ENCODE data around the gene NR2F1-AS1.
"Not testable (repeated sequence)": the region's sequence is repeated elsewhere in the genome, so short reads cannot be mapped to it uniquely, and the experiment has no call there.

NR2F1-AS1 gene

GRCh38 chr5:93407454-93407853, 173.6 kb downstream of the NR2F1-AS1 start:
- H3K9me3 Mint-ChIP-seq, result no peaks in the 10 kb centered on the region
- no peak overlapping the region for H3K27ac Mint-ChIP-seq
- H3K4me1 Mint-ChIP-seq, result no peaks in the 10 kb centered on the region
- H3K27me3 Mint-ChIP-seq, result peaks cover 1% of the 10 kb centered on the region
- H3K4me3 Mint-ChIP-seq, result no peak overlapping the region
- DNase-seq (ENCODE audit: low spot score in 2 of 2), result no peak
- no peak for ATAC-seq (ENCODE audit: low read depth)
- H3K36me3 Mint-ChIP-seq, result no peaks in the 10 kb centered on the region

GRCh38 chr5:93406971-93407401, 174.0 kb downstream of the NR2F1-AS1 start:
- no peak for ATAC-seq (ENCODE audit: low read depth)
- Mint-ChIP-seq H3K4me1 (no peaks in the 10 kb centered on the region), H3K36me3 (no peaks in the 10 kb centered on the region), H3K27me3 (peaks cover 1% of the 10 kb centered on the region), H3K4me3 (no peak overlapping the region), H3K27ac (no peak overlapping the region), H3K9me3 (no peaks in the 10 kb centered on the region)
- no peak for DNase-seq (ENCODE audit: low spot score in 2 of 2)

GRCh38 chr5:93404246-93404645, 176.8 kb downstream of the NR2F1-AS1 start:
- Mint-ChIP-seq H3K9me3 (no peaks in the 10 kb centered on the region), H3K27me3 (peaks cover 1% of the 10 kb centered on the region), H3K4me3 (no peak overlapping the region), H3K4me1 (no peaks in the 10 kb centered on the region), H3K27ac (no peak overlapping the region), H3K36me3 (no peaks in the 10 kb centered on the region)
- ATAC-seq (ENCODE audit: low read depth) (no peak), DNase-seq (ENCODE audit: low spot score in 2 of 2) (no peak)

- Mint-ChIP-seq H3K9me3 (no peaks in the 10 kb centered on the region), H3K27ac (no peak overlapping the region), H3K4me1 (no peaks in the 10 kb centered on the region), H3K4me3 (no peak overlapping the region), H3K36me3 (no peaks in the 10 kb centered on the region), H3K27me3 (peaks cover 1% of the 10 kb centered on the region)
- DNase-seq (ENCODE audit: low spot score in 2 of 2), result no peak
- no peak for ATAC-seq (ENCODE audit: low read depth)
These were observed 177.7 kb downstream of the NR2F1-AS1 start for GRCh38 chr5:93403141-93403928.

- Mint-ChIP-seq H3K27me3 (no peaks in the 10 kb centered on the region), H3K4me3 (no peak overlapping the region), H3K27ac (no peak overlapping the region), H3K4me1 (no peaks in the 10 kb centered on the region), H3K9me3 (peaks cover 5% of the 10 kb centered on the region), H3K36me3 (no peaks in the 10 kb centered on the region)
- ATAC-seq (ENCODE audit: low read depth), result no peak
- DNase-seq (ENCODE audit: low spot score in 2 of 2), result no peak
These were observed 178.6 kb downstream of the NR2F1-AS1 start for GRCh38 chr5:93402451-93402850.

- DNase-seq (ENCODE audit: low spot score in 2 of 2) (no peak), ATAC-seq (ENCODE audit: low read depth) (no peak)
- Mint-ChIP-seq H3K36me3 (no peaks in the 10 kb centered on the region), H3K27ac (no peak overlapping the region), H3K27me3 (no peaks in the 10 kb centered on the region), H3K4me1 (no peaks in the 10 kb centered on the region), H3K4me3 (no peak overlapping the region), H3K9me3 (peaks cover 5% of the 10 kb centered on the region)
These were observed 179.3 kb downstream of the NR2F1-AS1 start for GRCh38 chr5:93401634-93402213.

- Mint-ChIP-seq H3K36me3 (no peaks in the 10 kb centered on the region), H3K4me1 (no peaks in the 10 kb centered on the region), H3K4me3 (no peak overlapping the region), H3K9me3 (peaks cover 5% of the 10 kb centered on the region), H3K27ac (no peak overlapping the region), H3K27me3 (no peaks in the 10 kb centered on the region)
- no peak for DNase-seq (ENCODE audit: low spot score in 2 of 2)
- ATAC-seq (ENCODE audit: low read depth), result no peak
These were observed 181.3 kb downstream of the NR2F1-AS1 start for GRCh38 chr5:93399675-93400074.

GRCh38 chr5:93395971-93396379, 185.0 kb downstream of the NR2F1-AS1 start:
- Mint-ChIP-seq H3K27me3 (no peaks in the 10 kb centered on the region), H3K4me3 (no peak overlapping the region), H3K36me3 (no peaks in the 10 kb centered on the region), H3K27ac (no peak overlapping the region), H3K9me3 (peaks cover 7% of the 10 kb centered on the region), H3K4me1 (no peaks in the 10 kb centered on the region)
- DNase-seq (ENCODE audit: low spot score in 2 of 2) (no peak), ATAC-seq (ENCODE audit: low read depth) (no peak)

GRCh38 chr5:93395010-93395409, 186.0 kb downstream of the NR2F1-AS1 start:
- no peak for ATAC-seq (ENCODE audit: low read depth)
- Mint-ChIP-seq H3K4me3 (no peak overlapping the region), H3K36me3 (no peaks in the 10 kb centered on the region), H3K27ac (no peak overlapping the region), H3K9me3 (peaks cover 7% of the 10 kb centered on the region), H3K4me1 (no peaks in the 10 kb centered on the region), H3K27me3 (no peaks in the 10 kb centered on the region)
- no peak for DNase-seq (ENCODE audit: low spot score in 2 of 2)

- DNase-seq (ENCODE audit: low spot score in 2 of 2) (no peak), ATAC-seq (ENCODE audit: low read depth) (no peak)
- no peaks in the 10 kb centered on the region for H3K27me3 Mint-ChIP-seq
- H3K27ac Mint-ChIP-seq, result no peak overlapping the region
- peaks cover 7% of the 10 kb centered on the region for H3K9me3 Mint-ChIP-seq
- no peak overlapping the region for H3K4me3 Mint-ChIP-seq
- no peaks in the 10 kb centered on the region for H3K36me3 Mint-ChIP-seq
- no peaks in the 10 kb centered on the region for H3K4me1 Mint-ChIP-seq
These were observed 186.7 kb downstream of the NR2F1-AS1 start for GRCh38 chr5:93394301-93394700.

GRCh38 chr5:93391169-93391568, 189.8 kb downstream of the NR2F1-AS1 start:
- H3K4me1 Mint-ChIP-seq; H3K9me3 Mint-ChIP-seq; H3K4me3 Mint-ChIP-seq; ATAC-seq (ENCODE audit: low read depth); DNase-seq (ENCODE audit: low spot score in 2 of 2); H3K27me3 Mint-ChIP-seq; H3K36me3 Mint-ChIP-seq; H3K27ac Mint-ChIP-seq: not testable (repeated sequence)

GRCh38 chr5:93385655-93386054, 195.4 kb downstream of the NR2F1-AS1 start:
- Mint-ChIP-seq H3K4me3 (no peak overlapping the region), H3K4me1 (no peaks in the 10 kb centered on the region), H3K9me3 (peaks cover 2% of the 10 kb centered on the region), H3K27me3 (no peaks in the 10 kb centered on the region), H3K36me3 (no peaks in the 10 kb centered on the region), H3K27ac (no peak overlapping the region)
- ATAC-seq (ENCODE audit: low read depth) (no peak), DNase-seq (ENCODE audit: low spot score in 2 of 2) (no peak)

- ATAC-seq (ENCODE audit: low read depth), result no peak
- no peaks in the 10 kb centered on the region for H3K27me3 Mint-ChIP-seq
- H3K36me3 Mint-ChIP-seq, result no peaks in the 10 kb centered on the region
- no peak overlapping the region for H3K4me3 Mint-ChIP-seq
- no peaks in the 10 kb centered on the region for H3K4me1 Mint-ChIP-seq
- peaks cover 3% of the 10 kb centered on the region for H3K9me3 Mint-ChIP-seq
- no peak for DNase-seq (ENCODE audit: low spot score in 2 of 2)
- H3K27ac Mint-ChIP-seq, result no peak overlapping the region
These were observed 196.0 kb downstream of the NR2F1-AS1 start for GRCh38 chr5:93384995-93385394.

GRCh38 chr5:93384026-93384425, 197.0 kb downstream of the NR2F1-AS1 start:
- Mint-ChIP-seq H3K9me3 (peaks cover 2% of the 10 kb centered on the region), H3K4me1 (no peaks in the 10 kb centered on the region), H3K36me3 (no peaks in the 10 kb centered on the region), H3K4me3 (no peak overlapping the region), H3K27ac (no peak overlapping the region), H3K27me3 (no peaks in the 10 kb centered on the region)
- ATAC-seq (ENCODE audit: low read depth) (no peak), DNase-seq (ENCODE audit: low spot score in 2 of 2) (no peak)

Data from memory B cell (primary cell).